Measurements from ENCODE around the gene ACTRT2.

The ACTRT2 gene

DNA sequence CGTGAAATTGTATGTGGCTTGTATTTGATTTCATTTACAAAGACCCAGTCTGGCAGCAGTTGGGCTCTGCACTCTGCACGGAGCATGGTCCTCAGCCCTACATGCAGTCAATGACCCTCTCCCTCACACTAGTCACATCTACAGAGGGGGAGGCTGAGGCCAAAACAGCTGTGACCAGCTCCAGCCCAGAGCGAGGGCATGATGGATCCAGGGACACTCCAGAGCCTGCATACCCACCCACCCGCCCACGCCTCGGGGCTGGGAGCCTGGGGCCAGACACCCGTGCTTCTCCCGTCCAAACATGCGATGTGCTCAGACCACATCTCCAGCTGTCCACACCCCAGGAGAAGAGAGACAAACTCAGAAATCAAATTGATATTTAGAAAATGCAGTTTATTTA lies 33.8 kb downstream of the ACTRT2 start:
- peak; percentile 23 for DNase-seq

DNA sequence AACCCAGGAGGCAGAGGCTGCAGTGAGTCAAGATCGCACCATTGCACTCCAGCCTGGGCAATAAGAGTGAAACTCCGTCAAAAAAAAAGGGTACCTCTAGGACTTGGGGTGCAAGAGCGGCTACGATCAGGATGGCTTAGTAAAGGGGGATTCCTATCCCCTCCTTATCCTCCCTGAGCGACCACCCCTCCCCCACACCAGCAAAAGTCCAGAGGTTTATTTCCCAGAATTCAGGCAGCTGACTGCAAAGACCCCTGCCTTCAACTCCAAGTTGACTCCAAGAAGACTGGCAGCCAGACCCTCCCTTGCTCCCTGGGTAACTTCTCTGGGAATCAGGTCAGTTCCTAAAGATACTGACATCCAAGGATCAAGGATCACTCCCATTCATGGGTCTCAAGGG lies 35.4 kb downstream of the ACTRT2 start:
- DNase-seq, result no peak

DNA sequence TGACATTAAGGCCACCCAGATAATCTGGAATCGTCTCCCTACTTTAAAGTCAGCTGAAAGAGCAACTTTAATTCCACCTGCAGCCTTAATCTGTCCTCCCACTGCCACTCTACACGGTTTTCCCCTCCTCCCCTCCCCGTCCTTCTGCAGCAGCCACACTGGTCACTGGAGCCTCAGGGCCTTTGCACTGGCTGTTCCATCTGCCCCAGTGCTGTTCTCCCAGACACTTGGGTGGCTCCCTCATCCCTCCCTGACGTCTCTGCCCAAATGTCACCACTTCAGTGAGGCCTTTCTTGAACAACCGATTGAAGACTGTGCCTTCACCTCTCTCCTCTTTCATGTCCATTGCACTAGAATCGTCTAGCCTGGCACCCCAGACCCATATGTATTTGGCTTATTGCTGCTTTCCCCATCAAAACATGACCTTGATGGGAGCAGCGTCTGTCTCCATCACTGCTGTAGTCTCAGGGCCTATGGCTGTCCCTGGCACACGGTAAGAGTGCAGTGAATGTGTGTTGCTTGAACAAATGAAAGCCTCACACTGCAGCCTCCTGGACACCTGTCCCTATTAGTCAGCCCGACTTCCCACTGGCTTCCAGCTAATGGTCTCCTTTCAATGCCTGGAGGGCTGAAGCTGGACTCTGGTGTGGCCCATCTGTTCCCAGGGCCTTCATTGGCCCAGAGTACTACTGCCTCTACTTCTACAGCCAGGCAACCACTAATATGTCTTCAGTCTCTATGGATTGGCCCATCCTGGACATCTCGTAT lies 37.2 kb downstream of the ACTRT2 start:
- DNase-seq, result peak; percentile 32

DNA sequence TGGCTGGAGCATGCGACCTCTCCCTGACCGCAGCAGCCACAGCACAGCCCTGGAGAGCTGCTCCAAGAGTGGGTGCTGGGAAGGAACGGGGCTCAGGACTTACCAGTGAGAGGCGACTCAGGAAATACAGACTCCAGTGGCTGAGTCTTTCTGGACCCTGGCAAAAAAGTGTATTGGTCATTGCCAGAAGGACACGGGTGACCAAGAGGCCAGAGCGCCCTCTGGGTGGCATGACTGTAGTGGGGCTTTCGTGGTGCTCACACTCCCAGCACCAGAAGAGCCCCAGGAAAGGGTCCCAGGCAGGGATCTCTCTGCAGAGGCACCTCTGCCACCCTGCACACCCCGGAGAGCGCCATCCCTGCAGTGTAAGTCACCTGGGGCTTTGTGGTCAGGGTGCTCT lies 38.9 kb downstream of the ACTRT2 start:
- DNase-seq, result peak; percentile 37

DNA sequence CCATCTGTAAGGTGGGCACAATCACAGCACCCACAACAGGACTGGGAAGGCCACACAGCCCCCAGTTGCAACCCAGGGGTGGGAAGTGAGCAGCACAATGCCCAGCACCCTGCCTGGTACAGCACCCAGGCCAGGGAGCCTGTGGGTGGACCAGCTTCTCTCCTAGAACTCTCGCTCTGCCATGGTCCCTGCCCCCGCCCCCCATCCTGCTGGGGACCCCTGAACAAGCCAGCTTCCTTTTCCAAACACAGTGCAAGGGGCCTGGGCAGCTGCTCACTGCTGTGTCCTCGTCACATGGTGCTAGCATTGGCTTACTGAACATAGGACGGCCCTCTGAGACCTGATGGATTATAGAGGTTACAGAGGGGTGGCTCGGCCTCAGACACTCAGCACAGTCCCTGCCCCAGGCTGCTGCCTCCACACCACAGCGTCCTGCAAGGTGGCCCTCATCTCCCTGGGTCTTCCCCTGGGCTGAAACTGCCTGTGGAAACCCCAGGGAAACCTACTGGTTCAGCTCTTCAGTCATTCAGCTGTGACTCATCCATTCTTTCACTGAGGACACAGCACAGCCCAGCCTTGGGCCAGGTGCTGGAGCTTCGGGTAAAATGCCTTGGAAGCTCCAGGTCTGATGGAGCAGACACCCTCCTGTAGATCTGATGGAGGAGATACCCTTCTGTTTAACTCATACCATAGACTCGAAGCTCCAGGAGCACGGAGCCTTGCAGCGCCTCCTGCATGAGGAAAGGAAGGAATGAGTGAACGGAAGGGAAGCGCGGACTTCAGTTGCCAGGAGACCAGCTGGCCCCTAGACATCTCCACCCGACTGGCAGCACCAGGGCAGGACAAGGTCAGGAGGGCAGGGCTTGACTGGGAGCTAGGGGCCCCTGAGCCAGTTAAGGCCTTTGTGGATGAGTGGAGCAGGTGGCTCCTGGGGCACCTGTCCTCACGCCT lies 39.6 kb downstream of the ACTRT2 start:
- DNase-seq, result peak; percentile 88

DNA sequence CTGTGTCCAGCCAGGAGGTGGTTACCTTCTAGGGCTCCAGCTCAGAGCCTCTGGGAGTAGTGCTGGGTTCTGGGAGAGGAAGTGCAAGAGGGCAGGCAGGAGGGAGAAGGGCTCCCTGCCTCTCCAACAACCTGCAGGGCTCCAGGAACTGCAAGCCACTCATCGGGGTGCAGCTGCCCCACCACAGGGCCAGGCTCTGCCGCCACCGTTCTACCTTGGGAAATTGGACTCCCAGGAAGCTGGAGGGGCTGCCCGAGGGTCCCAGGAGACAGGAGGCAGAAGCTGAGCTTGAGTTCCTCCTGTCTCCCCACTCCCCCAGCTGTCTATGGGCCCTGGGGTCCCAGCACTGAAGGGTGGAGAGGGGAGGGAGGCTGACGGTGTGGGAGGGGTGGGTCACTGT lies 40.3 kb downstream of the ACTRT2 start:
- no peak for DNase-seq

DNA sequence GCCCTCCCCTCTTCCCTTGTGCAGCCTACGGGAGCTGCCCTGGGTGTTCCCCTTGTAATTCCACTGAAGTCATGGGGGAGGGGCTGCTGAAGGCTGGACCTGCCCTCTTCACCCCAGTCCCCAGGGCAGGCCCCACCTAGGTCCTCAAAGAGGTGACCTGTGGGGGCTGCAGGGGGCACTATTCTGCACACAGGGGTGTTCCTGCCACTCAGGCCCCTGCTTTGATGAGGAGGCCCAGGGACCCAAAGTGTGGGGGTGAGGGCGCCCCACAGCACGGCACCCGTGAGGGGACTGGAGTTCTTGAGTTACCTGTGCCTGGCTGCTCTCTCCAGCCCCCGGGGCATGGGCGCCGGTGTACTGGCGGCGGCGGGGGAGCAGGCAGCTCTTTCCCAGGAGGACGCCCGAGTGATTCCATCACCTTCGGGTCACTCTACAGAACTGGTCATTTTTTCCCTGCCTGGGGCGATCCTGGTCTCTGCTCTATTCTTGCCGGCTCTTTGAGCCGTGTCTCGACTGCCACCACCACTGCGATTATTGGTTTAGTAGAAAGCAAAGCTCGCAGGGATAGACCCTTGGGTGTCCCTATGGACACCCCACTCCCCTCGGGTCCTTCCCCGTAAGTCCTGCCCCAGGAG lies 40.8 kb downstream of the ACTRT2 start:
- peak; percentile 86 for DNase-seq

DNA sequence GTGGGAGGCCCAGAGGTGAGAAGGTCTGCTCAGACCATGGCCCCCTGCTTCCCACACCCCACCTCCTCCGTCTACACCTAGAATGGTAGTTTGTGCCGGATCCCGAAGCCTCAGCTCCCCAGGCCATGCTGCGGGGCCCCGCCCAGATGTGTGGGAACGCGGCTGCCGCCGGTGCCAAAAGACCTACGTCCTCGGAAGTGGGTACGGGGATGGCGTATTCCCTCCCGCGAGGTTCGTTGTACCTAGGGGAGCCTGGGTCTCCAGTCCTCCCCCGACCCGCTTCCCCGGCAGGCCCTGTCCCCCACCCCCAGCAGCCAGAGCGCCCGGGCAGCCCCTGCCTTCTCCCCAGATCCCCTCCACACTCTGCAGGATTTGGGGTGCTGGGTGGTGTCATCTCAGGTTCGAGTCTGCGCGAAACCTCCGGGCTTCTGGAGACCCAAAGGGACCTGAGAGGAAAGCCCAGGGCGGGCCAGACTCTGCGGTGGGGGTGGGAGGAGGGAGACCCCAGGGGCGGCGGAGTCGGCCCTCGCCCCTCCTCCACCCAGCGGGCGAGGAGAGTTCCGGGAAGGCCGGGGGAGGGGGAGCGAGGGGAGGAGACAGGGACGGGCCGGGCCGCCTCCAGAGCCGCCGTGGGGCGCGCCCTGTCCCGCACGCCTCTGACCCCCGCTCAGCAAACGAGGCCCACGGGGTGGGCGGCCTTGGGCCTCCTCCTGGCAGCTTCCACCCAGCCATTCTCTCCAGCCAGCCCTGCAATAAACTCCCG lies 41.5 kb downstream of the ACTRT2 start:
- no peak for DNase-seq

DNA sequence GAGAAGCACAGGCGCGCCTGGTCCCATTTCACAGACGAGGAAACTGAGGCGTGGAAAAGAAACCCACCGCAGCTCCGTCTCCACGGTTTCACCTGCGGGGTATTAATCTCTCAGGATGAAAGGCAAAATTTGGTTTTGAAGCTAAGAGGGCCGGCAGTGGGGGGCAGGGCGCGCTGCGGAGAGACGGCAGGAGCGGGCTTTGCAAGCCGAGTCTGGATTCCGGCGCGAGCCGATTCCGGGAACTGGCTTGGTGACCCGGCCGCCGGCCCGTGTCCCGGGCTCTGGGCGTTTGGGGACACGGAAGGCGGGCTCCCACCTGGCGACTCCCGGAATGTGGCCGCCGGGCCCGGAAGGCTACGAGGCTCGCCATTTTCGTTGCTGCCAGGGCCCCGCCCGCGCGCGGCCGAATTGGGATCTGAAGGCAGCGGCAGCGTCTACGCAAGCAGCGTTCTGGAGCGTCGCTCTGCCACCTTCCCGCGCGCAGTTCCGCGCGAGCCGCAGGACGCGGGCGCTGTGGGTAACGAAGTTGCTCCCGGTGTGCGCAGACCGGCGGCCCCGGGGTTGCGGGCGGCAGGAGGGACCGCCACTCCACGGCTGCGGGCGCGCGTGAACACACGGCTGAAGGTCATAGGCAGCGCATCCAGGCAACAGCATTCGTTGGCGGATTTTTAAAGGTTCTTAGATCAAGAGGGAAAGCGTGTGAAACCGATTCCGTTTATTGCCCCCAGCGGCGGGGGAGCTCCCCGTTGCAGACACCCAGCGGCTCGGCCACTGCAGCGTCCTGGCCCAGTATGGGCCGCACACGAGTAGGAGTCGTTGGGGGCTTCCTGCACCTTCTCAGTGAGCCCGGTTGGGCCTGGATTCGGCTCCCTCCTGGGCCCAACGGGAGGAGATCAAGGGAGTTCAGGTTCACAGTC lies 42.4 kb downstream of the ACTRT2 start:
- peak; percentile 61 for DNase-seq

DNA sequence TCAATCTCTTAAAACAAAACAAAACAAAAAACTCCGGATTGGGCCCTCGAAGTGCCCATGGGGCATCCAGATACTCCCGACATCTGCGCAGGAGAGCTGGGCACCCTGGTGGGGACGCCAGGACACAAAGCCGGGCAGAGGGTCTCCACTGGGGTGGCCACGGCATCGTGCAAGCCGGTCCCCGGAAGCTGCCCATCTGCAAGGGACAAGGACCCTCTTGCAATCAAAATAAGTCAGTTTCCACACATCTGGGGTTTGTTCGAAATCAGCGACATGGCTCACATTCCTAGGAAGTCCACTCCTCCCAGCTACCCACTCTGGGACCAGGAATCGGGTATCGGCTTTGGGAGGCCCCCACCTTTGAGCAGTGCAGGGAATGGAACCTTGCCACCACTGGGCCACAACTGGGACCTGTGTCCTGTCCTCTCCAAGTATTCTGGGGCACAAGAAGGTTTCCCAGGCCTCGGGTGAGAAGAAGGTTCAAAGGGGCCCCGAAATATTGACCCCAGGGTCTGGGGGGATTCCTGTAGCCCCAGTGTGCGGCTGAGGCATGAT lies 43.1 kb downstream of the ACTRT2 start:
- DNase-seq, result peak; percentile 29

DNA sequence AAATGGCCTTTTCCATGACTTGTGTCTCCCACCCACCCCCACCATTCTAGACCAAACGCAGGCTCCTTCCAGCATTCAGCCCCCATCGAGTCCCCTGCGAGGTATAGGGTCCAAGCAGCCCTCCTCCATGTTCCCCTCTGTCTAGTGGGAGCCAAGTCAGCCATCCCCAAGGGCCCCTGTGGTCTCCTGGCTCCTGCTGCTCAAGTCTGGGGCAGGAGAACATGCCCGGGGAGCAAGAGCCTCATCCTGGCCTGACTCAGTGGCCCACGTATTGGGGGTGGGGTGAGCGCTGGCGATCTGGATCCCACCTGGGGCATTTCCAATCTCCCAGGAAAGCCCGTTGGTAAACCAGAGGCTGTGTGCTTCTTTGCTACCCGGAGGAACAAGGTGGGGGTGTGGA lies 43.6 kb downstream of the ACTRT2 start:
- peak; percentile 24 for DNase-seq

DNA sequence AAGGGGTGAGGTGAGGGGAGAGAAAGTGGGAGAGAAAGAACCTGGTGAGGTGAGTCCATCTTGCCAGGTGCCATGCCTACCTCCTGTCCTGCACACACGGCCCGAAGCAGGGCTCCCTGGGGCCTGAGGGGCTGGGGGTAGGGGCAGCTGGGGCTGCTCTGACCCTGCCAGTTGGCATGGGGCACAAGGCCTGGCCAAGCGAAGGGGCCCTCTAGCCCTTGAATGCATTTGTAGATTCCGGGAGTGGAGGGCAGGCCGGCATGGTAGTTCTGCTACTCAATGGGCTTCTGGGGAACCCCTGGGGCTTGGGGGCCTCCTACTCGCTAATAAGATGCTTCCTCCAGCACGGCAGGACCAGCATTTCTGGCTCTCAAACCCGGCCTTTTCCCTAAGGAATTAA lies 44.1 kb downstream of the ACTRT2 start:
- peak; percentile 25 for DNase-seq

DNA sequence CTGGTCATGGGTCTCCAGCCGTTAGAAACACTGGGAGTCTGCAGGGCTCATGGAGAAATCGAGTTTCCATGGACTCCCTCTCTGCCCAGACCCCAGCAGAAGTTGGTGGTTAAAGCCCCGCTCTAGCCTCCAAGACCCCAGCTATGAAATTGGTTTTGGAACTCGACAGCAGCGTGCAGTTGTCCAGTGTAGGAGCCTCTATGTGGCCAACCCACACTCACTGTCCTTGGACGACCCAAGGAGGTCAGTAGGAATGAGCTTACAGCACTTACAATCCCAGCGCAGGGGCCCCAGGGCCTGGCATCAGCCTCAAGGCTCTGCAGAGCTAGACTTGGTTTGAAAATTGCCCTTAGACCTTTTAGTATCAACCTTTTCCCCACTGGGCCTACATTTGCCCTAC lies 44.5 kb downstream of the ACTRT2 start:
- DNase-seq, result peak; percentile 37

DNA sequence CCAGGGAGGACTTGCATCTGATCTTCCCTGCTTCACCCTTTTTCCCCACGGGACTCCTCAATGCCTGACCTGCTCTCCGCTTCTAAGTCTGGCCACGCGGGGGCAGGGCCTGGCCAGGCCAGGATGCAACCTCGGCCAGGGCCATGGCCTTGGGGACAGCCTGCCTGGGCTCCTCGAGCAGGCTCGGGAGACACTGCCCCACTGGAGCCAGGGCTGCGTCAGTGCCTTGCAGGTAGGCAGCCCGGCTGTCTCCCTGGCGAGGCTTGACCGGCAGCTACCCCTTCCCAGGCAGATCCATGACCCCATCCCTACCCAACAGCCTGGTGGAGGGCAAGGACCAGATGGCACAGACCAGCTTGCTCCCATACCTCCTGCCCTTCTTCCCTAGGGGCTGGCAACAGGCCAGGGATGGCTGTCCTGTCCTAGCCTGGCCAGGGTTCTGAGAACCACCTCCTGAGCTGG lies 45.0 kb downstream of the ACTRT2 start:
- peak; percentile 84 for DNase-seq

DNA sequence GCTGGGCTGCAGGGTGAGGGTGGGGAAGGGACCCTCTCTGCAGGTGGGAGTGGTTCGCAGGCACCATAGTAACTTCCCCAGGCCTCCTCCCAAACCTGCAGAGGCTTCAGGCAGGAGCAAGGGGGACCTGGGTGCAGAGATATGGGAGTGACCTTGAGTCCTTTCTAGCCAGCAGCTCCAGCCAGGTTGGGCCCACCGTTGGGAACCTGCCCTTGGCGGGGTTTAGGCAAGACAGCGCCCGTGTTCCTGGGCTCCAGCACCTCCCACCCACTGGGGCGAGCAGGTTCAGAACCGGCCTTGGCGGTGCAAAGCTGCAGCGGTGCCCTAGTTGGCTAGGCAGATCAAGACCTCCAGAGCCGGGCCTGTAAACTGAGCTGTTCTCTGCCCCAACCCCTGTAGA lies 45.6 kb downstream of the ACTRT2 start:
- DNase-seq, result peak; percentile 45

DNA sequence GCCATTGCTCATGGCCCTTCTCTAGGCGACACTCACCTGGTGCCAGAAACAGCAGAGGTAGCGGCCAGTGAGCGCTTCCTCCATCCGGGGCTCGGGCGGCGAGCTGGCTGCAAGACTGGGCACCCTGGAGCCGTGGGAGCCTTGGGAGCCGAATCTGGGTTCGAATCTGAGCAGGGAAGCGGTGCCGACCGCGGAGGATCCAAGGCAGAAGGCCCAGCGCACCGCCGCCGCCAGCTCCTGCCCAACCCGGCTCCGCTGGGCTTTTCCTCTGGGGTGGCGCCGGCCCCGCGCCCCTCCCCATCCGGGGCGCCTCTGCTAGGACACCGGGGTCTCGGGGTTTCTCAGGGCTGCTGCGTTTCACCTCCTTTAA lies 46.0 kb downstream of the ACTRT2 start:
- DNase-seq, result peak; percentile 37

DNA sequence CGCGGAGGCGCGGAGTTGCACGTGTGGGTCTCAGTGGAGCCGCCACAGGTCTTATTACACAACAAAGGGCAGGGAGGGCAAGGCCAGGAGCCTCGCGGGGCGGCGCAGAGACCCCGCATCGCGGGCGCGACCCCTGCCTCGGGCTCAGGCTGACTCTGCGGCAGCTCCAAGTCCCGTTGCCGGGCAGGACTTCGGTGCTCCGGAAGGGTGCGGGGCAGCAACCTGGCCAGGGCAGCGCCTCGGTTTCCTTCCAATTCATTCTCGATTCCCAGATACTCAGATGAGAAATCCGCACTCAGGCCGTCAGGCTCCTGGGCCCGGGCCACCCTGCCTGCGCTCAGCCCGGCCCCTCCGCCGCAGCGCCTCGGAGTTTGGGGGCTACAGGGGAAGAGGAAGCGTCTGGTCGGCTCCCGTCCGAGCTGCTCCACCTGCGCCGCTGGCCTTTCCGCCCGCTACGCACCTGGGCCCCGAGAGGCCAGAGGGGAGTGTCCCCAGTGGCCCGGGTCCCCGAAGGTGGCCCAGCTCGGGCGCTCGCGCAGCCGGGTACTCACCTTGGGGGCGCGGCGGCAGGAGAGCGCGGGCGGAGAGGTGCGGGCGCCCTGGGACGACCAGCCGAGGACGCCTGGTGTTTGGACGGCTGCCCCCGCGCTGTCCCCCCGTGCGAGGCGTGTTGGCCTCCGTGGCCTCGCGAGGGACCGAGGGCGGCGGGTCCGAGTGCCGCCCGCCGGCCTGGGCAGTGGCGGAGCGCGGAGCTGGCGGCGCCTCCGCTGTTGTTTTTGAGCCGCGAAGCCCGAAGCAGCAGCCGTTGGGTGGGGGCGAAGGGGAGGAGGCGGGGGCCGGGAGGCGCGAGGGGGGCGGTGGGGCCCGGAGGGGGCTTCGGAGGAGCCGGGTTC lies 46.6 kb downstream of the ACTRT2 start:
- DNase-seq, result peak; percentile 49

DNA sequence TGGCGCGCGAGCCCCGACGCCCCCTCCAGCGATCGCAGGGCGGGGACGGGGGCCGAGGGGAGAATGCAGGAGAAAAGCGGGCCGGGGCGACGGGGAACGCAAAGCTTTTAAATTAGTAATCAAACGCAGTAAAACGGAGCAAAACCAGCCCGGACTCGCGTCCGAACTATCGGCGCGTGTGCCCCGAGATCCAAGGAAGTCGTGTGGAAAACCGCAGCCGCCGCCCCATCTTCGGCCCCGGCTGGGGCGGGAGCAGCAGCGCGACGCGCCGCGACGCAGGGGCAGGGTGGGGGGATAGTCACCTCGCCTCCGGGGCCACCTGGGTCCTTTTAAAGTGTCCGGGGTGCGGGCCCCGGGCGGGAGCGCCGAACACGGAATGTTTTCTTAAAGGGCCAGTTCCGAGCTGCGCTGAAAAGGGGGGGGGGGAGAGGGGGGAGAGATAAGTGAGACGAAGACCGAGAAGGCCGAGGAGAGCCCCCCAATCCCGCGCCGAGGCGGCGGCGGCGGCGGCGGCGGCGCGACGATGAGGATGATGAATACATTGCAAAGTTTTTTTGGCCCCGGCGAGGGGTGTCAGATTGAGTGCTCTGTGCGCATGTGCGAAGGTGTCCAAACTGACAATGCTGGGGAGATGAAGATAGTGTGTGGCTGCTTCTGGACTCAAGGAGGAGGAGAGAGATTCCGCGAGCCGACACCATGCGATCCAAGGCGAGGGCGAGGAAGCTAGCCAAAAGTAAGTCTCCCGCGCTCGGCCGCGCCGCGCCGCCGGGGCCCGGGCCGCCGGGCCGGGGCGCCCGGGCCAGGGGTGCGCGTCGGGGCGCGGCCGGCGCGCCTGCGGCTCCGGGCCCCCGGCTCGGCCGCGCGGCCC lies 47.5 kb downstream of the ACTRT2 start, which contains the start of gene PRDM16:
TSS of gene PRDM16 (plus strand) at position 640 of the 868 bp plus-strand sequence. CDS start at position 697, 57 bp downstream.
- DNase-seq, result peak; percentile 74

Data from islet precursor cell (in vitro differentiated cells).